ENCODE measurements around the gene ARID1A. TPM values are rescaled to one million over a fixed set of nuclear protein-coding genes. Genes with fewer than 3 reads are reported as not detected.
A peak's percentile ranks its signal among the peaks of the same experiment; 100 is the strongest.

Gene ARID1A
- total RNA-seq, 1 experiment from 2014 or later: 120 TPM

DNA sequence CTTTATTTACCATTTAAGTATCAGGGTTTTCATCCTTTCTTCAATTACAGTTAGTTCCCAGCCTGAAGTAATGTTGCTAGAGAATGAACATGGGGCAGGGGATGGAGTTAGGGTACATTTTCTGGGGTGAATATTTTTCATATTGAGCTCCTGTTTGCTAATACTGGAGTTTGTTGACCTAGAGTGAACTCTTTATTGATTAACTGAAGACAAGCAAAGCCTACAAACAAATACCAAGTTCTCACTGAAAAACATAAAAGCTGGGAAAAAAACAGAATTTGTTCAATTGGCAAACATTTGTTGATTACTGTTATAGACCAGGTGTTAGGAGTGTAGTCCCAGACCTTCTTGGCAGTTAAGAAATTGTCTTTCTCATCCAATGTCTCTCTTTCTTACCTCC lies 63.7 kb downstream of the ARID1A start:
- intact Hi-C loops (cut with micrococcal nuclease; ENCODE audit: unreplicated experiment): no loop called here
- Histone ChIP-seq H3K4me1 (ENCODE audit: insufficient read depth, low read length, poor library complexity, severe bottlenecking) (no peaks in the 10 kb centered on the region), H3K27ac (ENCODE audit: low read depth, low read length, poor library complexity, severe bottlenecking) (no peak overlapping the region), H3K9me3 (ENCODE audit: low read depth, low read length, poor library complexity, severe bottlenecking) (no peaks in the 10 kb centered on the region), H3K36me3 (ENCODE audit: insufficient read depth, low read length, poor library complexity, severe bottlenecking) (peaks cover 71% of the 10 kb centered on the region), H3K4me3 (ENCODE audit: low read depth, low read length, poor library complexity, severe bottlenecking) (no peak overlapping the region), H3K27me3 (replicated peaks; ENCODE audit: insufficient read depth, low read depth, low read length, poor library complexity) (no peaks in the 10 kb centered on the region)
- POLR2A ChIA-PET (ENCODE audit: low non-redundant PET): no interaction called here
- CTCF ChIA-PET: no interaction called here
- BruUV-seq (replicated peaks): no TSS peak
- no peak for DNase-seq (ENCODE audit: low spot score)
- TF ChIP-seq EZH2 (IDR thresholded peaks at IDR 0.05; ENCODE audit: borderline replicate concordance, low read depth, low read length, poor library complexity, severe bottlenecking): no peak
- TF ChIP-seq, protein P1, sequence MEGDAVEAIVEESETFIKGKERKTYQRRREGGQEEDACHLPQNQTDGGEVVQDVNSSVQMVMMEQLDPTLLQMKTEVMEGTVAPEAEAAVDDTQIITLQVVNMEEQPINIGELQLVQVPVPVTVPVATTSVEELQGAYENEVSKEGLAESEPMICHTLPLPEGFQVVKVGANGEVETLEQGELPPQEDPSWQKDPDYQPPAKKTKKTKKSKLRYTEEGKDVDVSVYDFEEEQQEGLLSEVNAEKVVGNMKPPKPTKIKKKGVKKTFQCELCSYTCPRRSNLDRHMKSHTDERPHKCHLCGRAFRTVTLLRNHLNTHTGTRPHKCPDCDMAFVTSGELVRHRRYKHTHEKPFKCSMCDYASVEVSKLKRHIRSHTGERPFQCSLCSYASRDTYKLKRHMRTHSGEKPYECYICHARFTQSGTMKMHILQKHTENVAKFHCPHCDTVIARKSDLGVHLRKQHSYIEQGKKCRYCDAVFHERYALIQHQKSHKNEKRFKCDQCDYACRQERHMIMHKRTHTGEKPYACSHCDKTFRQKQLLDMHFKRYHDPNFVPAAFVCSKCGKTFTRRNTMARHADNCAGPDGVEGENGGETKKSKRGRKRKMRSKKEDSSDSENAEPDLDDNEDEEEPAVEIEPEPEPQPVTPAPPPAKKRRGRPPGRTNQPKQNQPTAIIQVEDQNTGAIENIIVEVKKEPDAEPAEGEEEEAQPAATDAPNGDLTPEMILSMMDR (conservative IDR thresholded peaks at IDR 0.05; ENCODE audit: low read depth, low read length): no peak

DNA sequence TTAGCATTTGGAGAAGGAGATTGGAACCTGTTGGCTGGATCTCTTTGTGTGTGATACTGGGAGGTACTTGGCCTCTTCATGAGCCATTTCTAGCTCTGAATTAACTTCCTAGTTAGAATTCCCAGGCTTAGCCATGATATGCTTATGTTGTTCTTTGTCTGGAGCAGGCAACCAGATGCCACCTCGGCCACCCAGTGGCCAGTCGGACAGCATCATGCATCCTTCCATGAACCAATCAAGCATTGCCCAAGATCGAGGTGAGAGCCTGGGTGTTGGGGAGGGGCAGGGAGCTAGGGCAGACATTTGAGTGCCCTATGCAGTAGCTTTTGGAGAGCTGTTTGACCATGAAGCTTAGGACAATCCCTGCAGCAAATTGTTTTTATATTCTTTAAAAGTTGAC lies 65.4 kb downstream of the ARID1A start:
- H3K4me1 ChIP-seq (ENCODE audit: insufficient read depth, low read length, poor library complexity, severe bottlenecking): no peaks in the 10 kb centered on the region
- intact Hi-C loops (cut with micrococcal nuclease; ENCODE audit: unreplicated experiment): no loop called here
- H3K36me3 ChIP-seq (ENCODE audit: insufficient read depth, low read length, poor library complexity, severe bottlenecking): peaks cover 80% of the 10 kb centered on the region
- H3K27me3 ChIP-seq (replicated peaks; ENCODE audit: insufficient read depth, low read depth, low read length, poor library complexity): no peaks in the 10 kb centered on the region
- no peak for TF ChIP-seq EZH2 (IDR thresholded peaks at IDR 0.05; ENCODE audit: borderline replicate concordance, low read depth, low read length, poor library complexity, severe bottlenecking)
- TF ChIP-seq, protein P1 (conservative IDR thresholded peaks at IDR 0.05; ENCODE audit: low read depth, low read length): 0 out of 2 replicates have a peak, but pooled peaks have one; percentile 17
- no TSS peak for BruUV-seq (replicated peaks)
- DNase-seq (ENCODE audit: low spot score): no peak
- ChIA-PET CTCF (no interaction called here), POLR2A (ENCODE audit: low non-redundant PET) (no interaction called here)
- H3K27ac ChIP-seq (ENCODE audit: low read depth, low read length, poor library complexity, severe bottlenecking): no peak overlapping the region
- no peaks in the 10 kb centered on the region for H3K9me3 ChIP-seq (ENCODE audit: low read depth, low read length, poor library complexity, severe bottlenecking)
- no peak overlapping the region for H3K4me3 ChIP-seq (ENCODE audit: low read depth, low read length, poor library complexity, severe bottlenecking)

DNA sequence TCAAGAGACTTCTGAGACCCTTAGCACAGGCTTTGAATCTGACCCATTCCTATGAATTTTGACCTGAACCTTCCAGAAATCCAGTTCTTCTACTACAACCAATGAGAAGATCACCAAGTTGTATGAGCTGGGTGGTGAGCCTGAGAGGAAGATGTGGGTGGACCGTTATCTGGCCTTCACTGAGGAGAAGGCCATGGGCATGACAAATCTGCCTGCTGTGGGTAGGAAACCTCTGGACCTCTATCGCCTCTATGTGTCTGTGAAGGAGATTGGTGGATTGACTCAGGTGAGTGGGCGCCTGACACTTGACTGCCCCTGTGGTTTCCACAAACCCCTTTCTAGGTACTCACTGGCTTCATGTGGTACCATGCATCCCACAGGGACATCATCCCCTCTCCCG lies 71.9 kb downstream of the ARID1A start:
- TF ChIP-seq, protein P1 (conservative IDR thresholded peaks at IDR 0.05; ENCODE audit: low read depth, low read length): no peak
- TF ChIP-seq EZH2 (IDR thresholded peaks at IDR 0.05; ENCODE audit: borderline replicate concordance, low read depth, low read length, poor library complexity, severe bottlenecking): no peak
- H3K4me3 ChIP-seq (ENCODE audit: low read depth, low read length, poor library complexity, severe bottlenecking): no peak overlapping the region
- no TSS peak for BruUV-seq (replicated peaks)
- no peak for DNase-seq (ENCODE audit: low spot score)
- H3K36me3 ChIP-seq (ENCODE audit: insufficient read depth, low read length, poor library complexity, severe bottlenecking): peaks cover 96% of the 10 kb centered on the region
- CTCF ChIA-PET: no interaction called here
- H3K27ac ChIP-seq (ENCODE audit: low read depth, low read length, poor library complexity, severe bottlenecking): no peak overlapping the region
- intact Hi-C loops (cut with micrococcal nuclease; ENCODE audit: unreplicated experiment): no loop called here
- no peaks in the 10 kb centered on the region for H3K9me3 ChIP-seq (ENCODE audit: low read depth, low read length, poor library complexity, severe bottlenecking)
- H3K27me3 ChIP-seq (replicated peaks; ENCODE audit: insufficient read depth, low read depth, low read length, poor library complexity): no peaks in the 10 kb centered on the region
- H3K4me1 ChIP-seq (ENCODE audit: insufficient read depth, low read length, poor library complexity, severe bottlenecking): peaks cover 22% of the 10 kb centered on the region
- POLR2A ChIA-PET (ENCODE audit: low non-redundant PET): no interaction called here

Data from A673 (cell line).